Measurements from ENCODE around the gene THAP7. TPM values are rescaled to one million over a fixed set of nuclear protein-coding genes. Genes with fewer than 3 reads are reported as not detected.
"Not testable (repeated sequence)": the region's sequence is repeated elsewhere in the genome, so short reads cannot be mapped to it uniquely, and the experiment has no call there.

Gene THAP7
- 14.7 and 29.2 TPM in 2 replicates for total RNA-seq (ENCODE audit: low replicate concordance)

GRCh38 chr22:21001601-21002325 is at the start of gene THAP7:
Gene THAP7 (minus strand): TSS chr22:21002118. CDS start chr22:21001911, 207 bp downstream.
- Histone ChIP-seq H4K20me1 (ENCODE audit: low read depth) (no peaks in the 10 kb centered on the region), H3K36me3 (no peaks in the 10 kb centered on the region), H3K9me3 (ENCODE audit: low read depth) (no peaks in the 10 kb centered on the region), H3K27ac (peak within 1 kb of the TSS; percentile 67), H2AFZ (replicated peaks) (peak within 1 kb of the TSS; percentile 81), H3K79me2 (ENCODE audit: low read depth) (peaks cover 24% of the 10 kb centered on the region), H3F3A (ENCODE audit: low read depth) (peaks cover 33% of the 10 kb centered on the region), H3K27me3 (no peaks in the 10 kb centered on the region), H3K4me2 (peak within 1 kb of the TSS; percentile 88), H3K4me3 (peak within 1 kb of the TSS; percentile 82), H3K4me1 (peaks cover 9% of the 10 kb centered on the region), H3K9ac (peak within 1 kb of the TSS; percentile 73)
- Mint-ChIP-seq H3K4me1 (peaks cover 25% of the 10 kb centered on the region), H3K9me3 (no peaks in the 10 kb centered on the region), H3K36me3 (peaks cover 8% of the 10 kb centered on the region), H3K27me3 (ENCODE audit: insufficient read depth, low read depth) (peaks cover 9% of the 10 kb centered on the region), H3K27ac (peak within 1 kb of the TSS; percentile 97), H3K4me3 (peak within 1 kb of the TSS; percentile 96)
- TF ChIP-seq, protein P1, sequence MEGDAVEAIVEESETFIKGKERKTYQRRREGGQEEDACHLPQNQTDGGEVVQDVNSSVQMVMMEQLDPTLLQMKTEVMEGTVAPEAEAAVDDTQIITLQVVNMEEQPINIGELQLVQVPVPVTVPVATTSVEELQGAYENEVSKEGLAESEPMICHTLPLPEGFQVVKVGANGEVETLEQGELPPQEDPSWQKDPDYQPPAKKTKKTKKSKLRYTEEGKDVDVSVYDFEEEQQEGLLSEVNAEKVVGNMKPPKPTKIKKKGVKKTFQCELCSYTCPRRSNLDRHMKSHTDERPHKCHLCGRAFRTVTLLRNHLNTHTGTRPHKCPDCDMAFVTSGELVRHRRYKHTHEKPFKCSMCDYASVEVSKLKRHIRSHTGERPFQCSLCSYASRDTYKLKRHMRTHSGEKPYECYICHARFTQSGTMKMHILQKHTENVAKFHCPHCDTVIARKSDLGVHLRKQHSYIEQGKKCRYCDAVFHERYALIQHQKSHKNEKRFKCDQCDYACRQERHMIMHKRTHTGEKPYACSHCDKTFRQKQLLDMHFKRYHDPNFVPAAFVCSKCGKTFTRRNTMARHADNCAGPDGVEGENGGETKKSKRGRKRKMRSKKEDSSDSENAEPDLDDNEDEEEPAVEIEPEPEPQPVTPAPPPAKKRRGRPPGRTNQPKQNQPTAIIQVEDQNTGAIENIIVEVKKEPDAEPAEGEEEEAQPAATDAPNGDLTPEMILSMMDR (IDR thresholded peaks at IDR 0.05) = no peak
- TF ChIP-seq EZH2phosphoT487 (IDR thresholded peaks at IDR 0.05) (no peak), EZH2 (IDR thresholded peaks at IDR 0.05) (no peak)
- peak; percentile 97 for DNase-seq (ENCODE audit: low spot score)

- Mint-ChIP-seq H3K36me3 (no peaks in the 10 kb centered on the region), H3K4me1 (peaks cover 39% of the 10 kb centered on the region), H3K27ac (peak overlapping the region; percentile 17), H3K9me3 (no peaks in the 10 kb centered on the region), H3K27me3 (ENCODE audit: insufficient read depth, low read depth) (peaks cover 7% of the 10 kb centered on the region), H3K4me3 (no peak overlapping the region)
- Histone ChIP-seq H3K79me2 (ENCODE audit: low read depth) (no peaks in the 10 kb centered on the region), H3K27ac (no peak overlapping the region), H3K27me3 (no peaks in the 10 kb centered on the region), H3K9ac (no peak overlapping the region), H3K9me3 (ENCODE audit: low read depth) (no peaks in the 10 kb centered on the region), H3F3A (ENCODE audit: low read depth) (peaks cover under 1% of the 10 kb centered on the region), H3K4me1 (peaks cover under 1% of the 10 kb centered on the region), H2AFZ (replicated peaks) (peak overlapping the region; percentile 26), H3K4me2 (no peak overlapping the region), H4K20me1 (ENCODE audit: low read depth) (no peaks in the 10 kb centered on the region), H3K4me3 (no peak overlapping the region), H3K36me3 (no peaks in the 10 kb centered on the region)
- DNase-seq (ENCODE audit: low spot score) = no peak
- TF ChIP-seq, protein P1 (IDR thresholded peaks at IDR 0.05) = no peak
- TF ChIP-seq EZH2 (IDR thresholded peaks at IDR 0.05) = no peak
- no peak for TF ChIP-seq EZH2phosphoT487 (IDR thresholded peaks at IDR 0.05)
Observed at GRCh38 chr22:21051145-21051830, 49.4 kb upstream of the THAP7 start.

DNA sequence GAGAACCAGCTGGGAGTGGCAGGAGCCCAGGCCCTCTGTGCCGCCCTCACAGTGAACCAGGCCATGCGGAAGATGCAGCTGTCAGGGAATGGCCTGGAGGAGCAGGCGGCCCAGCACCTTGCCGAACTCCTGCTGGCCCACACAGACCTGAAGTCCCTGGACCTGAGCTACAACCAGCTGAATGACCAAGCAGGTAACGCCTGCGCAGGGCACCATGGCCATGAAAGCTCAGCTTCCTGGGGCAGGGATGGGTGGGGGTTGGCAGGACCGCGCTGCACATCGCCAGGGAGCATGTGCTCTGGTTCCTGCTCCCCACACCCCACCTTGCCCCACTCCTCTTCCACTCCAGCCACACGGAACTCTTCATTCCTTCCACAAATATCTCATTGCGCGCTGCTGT is 47.0 kb upstream of the THAP7 start:
- H3K36me3 ChIP-seq; H3K4me3 ChIP-seq; H3K4me1 ChIP-seq; H3K36me3 Mint-ChIP-seq; H3K9me3 ChIP-seq (ENCODE audit: low read depth); H3K4me2 ChIP-seq; H3K9me3 Mint-ChIP-seq; H3K9ac ChIP-seq; H3K79me2 ChIP-seq (ENCODE audit: low read depth); H3K27me3 Mint-ChIP-seq (ENCODE audit: insufficient read depth, low read depth); H2AFZ ChIP-seq (replicated peaks); H3K27ac Mint-ChIP-seq; H4K20me1 ChIP-seq (ENCODE audit: low read depth); DNase-seq (ENCODE audit: low spot score); H3K27ac ChIP-seq; H3F3A ChIP-seq (ENCODE audit: low read depth): not testable (repeated sequence)
- peak overlapping the region; percentile 43 for H3K4me3 Mint-ChIP-seq
- H3K4me1 Mint-ChIP-seq = peaks cover 43% of the 10 kb centered on the region
- peaks cover 12% of the 10 kb centered on the region for H3K27me3 ChIP-seq

DNA sequence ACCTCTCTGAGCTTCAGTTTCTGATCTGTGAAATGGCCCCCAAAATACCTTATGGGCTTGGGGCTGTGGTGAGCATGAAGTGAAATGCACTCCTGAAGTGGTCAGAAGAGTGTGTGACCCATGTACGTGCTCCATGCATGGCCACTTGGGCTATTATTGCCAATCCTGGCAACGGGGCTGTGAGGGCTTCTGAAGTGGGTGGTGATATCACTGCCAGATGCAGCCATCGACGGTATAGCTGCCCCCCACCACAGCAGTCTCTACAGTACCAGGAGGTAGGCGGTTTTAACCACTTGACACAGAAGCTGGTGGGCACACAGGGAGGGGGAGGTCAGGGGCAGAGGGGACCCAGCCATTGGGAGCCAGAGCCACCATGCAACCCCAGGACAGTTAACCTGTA is 46.5 kb upstream of the THAP7 start:
- H3F3A ChIP-seq (ENCODE audit: low read depth); H4K20me1 ChIP-seq (ENCODE audit: low read depth); H3K27me3 Mint-ChIP-seq (ENCODE audit: insufficient read depth, low read depth); H3K79me2 ChIP-seq (ENCODE audit: low read depth); H3K27ac ChIP-seq; H3K36me3 ChIP-seq; H2AFZ ChIP-seq (replicated peaks); H3K36me3 Mint-ChIP-seq; H3K9ac ChIP-seq; DNase-seq (ENCODE audit: low spot score); H3K4me3 Mint-ChIP-seq; H3K9me3 Mint-ChIP-seq; H3K27ac Mint-ChIP-seq; H3K4me3 ChIP-seq; H3K9me3 ChIP-seq (ENCODE audit: low read depth); H3K4me2 ChIP-seq; H3K4me1 ChIP-seq: not testable (repeated sequence)
- H3K27me3 ChIP-seq = peaks cover 17% of the 10 kb centered on the region
- peaks cover 46% of the 10 kb centered on the region for H3K4me1 Mint-ChIP-seq

Data from neural progenitor cell (in vitro differentiated cells).